ENCODE measurements around the gene XYLB. TPM values are rescaled to one million over a fixed set of nuclear protein-coding genes. Genes with fewer than 3 reads are reported as not detected.
"Not testable (repeated sequence)": the region's sequence is repeated elsewhere in the genome, so short reads cannot be mapped to it uniquely, and the experiment has no call there.

The XYLB gene
- total and polyA plus RNA-seq, 2 of the 13 experiments (the other 11 are each of a cell fraction or from before 2014, with no cell fraction given) = 25.9 to 30.0 TPM

DNA sequence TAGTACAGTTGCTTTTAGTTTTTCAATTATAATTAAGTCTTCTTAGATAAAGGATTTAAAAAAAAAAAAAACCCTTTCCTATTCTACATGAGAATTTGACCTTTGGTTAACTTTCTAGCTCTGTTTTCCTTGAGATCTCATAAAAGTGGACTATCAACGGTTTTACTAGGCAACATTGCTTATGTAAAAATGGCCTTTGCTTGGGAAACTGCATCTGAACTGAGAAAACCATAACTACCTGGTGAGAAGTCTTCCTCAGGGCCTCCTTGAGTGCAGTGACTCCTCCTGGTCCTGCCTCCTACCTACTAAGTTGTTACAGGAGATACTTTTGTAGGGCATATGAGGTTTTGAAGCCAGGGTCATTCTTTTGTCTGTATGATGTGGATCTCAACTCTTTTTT lies 65.0 kb downstream of the XYLB start:
- WGBS (ENCODE audit: low lambda C conversion rate) = 75% methylated on average over 1 of the region's 1 CpG
- H3K4me3 ChIP-seq (replicated peaks in 1 of 3; ENCODE audit: insufficient read depth in 1 of 3, low read depth in 2 of 3, low read length in 3 of 3) = no peak overlapping the region
- no peaks in the 10 kb centered on the region for H3K9me3 ChIP-seq (ENCODE audit: low read length)
- FAIRE-seq (no peak), ATAC-seq (peak; percentile 35), DNase-seq (ENCODE audit: low spot score) (no peak)
- ChIA-PET POLR2A (no interaction called here), CTCF (ENCODE audit: low intra/inter-chr PET ratio, low total read pairs) (no interaction called here)
- no peak overlapping the region for H3K4me2 ChIP-seq (ENCODE audit: low read depth, low read length)
- no peaks in the 10 kb centered on the region for H3K79me2 ChIP-seq (ENCODE audit: insufficient read depth, low read length)
- peaks cover 2 to 6% of the 10 kb centered on the region in 2 experiments; a peak in 1 of 5 replicates for H3K36me3 ChIP-seq (replicated peaks in 1 of 2; ENCODE audit: control insufficient read depth in 1 of 2, insufficient read depth in 2 of 2, low read length in 2 of 2)
- no peak overlapping the region for H3K9ac ChIP-seq (ENCODE audit: insufficient read depth, low read depth, low read length)
- in situ Hi-C loops (cut with HindIII; ENCODE audit: extremely low pct_ligation_motif_present, low pct_unique_long_range_greater_than_20kb) = no loop called here
- no peaks in the 10 kb centered on the region for H4K20me1 ChIP-seq (ENCODE audit: insufficient read depth, low read length)
- no peaks in the 10 kb centered on the region for H3K4me1 ChIP-seq (ENCODE audit: insufficient read depth, low read length)
- intact Hi-C loops (cut with micrococcal nuclease; ENCODE audit: unreplicated experiment) = no loop called here
- TF ChIP-seq, protein P1, sequence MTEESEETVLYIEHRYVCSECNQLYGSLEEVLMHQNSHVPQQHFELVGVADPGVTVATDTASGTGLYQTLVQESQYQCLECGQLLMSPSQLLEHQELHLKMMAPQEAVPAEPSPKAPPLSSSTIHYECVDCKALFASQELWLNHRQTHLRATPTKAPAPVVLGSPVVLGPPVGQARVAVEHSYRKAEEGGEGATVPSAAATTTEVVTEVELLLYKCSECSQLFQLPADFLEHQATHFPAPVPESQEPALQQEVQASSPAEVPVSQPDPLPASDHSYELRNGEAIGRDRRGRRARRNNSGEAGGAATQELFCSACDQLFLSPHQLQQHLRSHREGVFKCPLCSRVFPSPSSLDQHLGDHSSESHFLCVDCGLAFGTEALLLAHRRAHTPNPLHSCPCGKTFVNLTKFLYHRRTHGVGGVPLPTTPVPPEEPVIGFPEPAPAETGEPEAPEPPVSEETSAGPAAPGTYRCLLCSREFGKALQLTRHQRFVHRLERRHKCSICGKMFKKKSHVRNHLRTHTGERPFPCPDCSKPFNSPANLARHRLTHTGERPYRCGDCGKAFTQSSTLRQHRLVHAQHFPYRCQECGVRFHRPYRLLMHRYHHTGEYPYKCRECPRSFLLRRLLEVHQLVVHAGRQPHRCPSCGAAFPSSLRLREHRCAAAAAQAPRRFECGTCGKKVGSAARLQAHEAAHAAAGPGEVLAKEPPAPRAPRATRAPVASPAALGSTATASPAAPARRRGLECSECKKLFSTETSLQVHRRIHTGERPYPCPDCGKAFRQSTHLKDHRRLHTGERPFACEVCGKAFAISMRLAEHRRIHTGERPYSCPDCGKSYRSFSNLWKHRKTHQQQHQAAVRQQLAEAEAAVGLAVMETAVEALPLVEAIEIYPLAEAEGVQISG (CRISPR knock-in tag; IDR thresholded peaks at IDR 0.05) = no peak
- TF ChIP-seq, protein P2, sequence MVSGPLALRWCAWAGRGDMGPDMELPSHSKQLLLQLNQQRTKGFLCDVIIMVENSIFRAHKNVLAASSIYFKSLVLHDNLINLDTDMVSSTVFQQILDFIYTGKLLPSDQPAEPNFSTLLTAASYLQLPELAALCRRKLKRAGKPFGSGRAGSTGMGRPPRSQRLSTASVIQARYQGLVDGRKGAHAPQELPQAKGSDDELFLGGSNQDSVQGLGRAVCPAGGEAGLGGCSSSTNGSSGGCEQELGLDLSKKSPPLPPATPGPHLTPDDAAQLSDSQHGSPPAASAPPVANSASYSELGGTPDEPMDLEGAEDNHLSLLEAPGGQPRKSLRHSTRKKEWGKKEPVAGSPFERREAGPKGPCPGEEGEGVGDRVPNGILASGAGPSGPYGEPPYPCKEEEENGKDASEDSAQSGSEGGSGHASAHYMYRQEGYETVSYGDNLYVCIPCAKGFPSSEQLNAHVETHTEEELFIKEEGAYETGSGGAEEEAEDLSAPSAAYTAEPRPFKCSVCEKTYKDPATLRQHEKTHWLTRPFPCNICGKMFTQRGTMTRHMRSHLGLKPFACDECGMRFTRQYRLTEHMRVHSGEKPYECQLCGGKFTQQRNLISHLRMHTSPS (CRISPR knock-in tag; IDR thresholded peaks at IDR 0.05; ENCODE audit: low read depth) = no peak
- no peak for TF ChIP-seq ZNF678 (CRISPR knock-in tag; IDR thresholded peaks at IDR 0.05)
- TF ChIP-seq SIN3A (IDR thresholded peaks at IDR 0.05; ENCODE audit: borderline replicate concordance, low read depth, low read length) = no peak
- no peak overlapping the region for H2AFZ ChIP-seq (ENCODE audit: low read length)
- BruUV-seq (replicated peaks) = no TSS peak
- no peak overlapping the region for H3K27ac ChIP-seq (ENCODE audit: extremely low read length, insufficient read depth, low read length)
- H3K27me3 ChIP-seq (ENCODE audit: control insufficient read depth in 1 of 2, insufficient read depth in 2 of 2, low read length in 2 of 2) = no peaks in the 10 kb centered on the region

DNA sequence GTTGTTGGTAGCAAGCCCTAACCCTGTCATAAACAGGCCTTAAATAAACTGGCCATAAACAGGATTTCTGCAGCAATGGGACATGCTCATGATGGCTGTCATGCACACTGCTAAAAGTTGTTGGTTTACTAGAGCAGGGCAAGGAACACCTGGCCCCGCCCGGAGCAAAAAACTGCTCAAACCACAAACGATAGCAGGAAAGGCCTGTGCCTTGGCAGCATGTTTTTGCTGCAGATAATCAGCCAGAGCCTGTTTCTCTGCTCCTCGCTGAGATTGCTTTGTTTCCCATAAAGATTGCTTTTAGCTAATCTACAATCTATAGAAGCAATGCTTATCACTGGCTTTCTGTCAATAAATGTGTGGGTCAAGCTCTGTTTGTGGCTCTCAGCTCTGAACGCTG lies 74.2 kb downstream of the XYLB start:
- H3K79me2 ChIP-seq (ENCODE audit: insufficient read depth, low read length); H3K9ac ChIP-seq (ENCODE audit: insufficient read depth, low read depth, low read length); H3K9me3 ChIP-seq (ENCODE audit: low read length); H4K20me1 ChIP-seq (ENCODE audit: insufficient read depth, low read length); BruUV-seq (replicated peaks); H2AFZ ChIP-seq (ENCODE audit: low read length); H3K36me3 ChIP-seq (replicated peaks in 1 of 2; ENCODE audit: control insufficient read depth in 1 of 2, insufficient read depth in 2 of 2, low read length in 2 of 2); H3K4me3 ChIP-seq (replicated peaks in 1 of 3; ENCODE audit: insufficient read depth in 1 of 3, low read depth in 2 of 3, low read length in 3 of 3); intact Hi-C loops (cut with micrococcal nuclease; ENCODE audit: unreplicated experiment); H3K4me1 ChIP-seq (ENCODE audit: insufficient read depth, low read length); DNase-seq (ENCODE audit: low spot score); CTCF ChIA-PET (ENCODE audit: low intra/inter-chr PET ratio, low total read pairs); H3K27ac ChIP-seq (ENCODE audit: extremely low read length, insufficient read depth, low read length); H3K4me2 ChIP-seq (ENCODE audit: low read depth, low read length); in situ Hi-C loops (cut with HindIII; ENCODE audit: extremely low pct_ligation_motif_present, low pct_unique_long_range_greater_than_20kb); ATAC-seq; H3K27me3 ChIP-seq (ENCODE audit: control insufficient read depth in 1 of 2, insufficient read depth in 2 of 2, low read length in 2 of 2); POLR2A ChIA-PET; FAIRE-seq: not testable (repeated sequence)
- 95% methylated on average over 5 of the region's 5 CpGs for WGBS (ENCODE audit: low lambda C conversion rate)

Data from HepG2 (cell line).